ENCODE data around the gene VPS13D. TPM values are rescaled to one million over a fixed set of nuclear protein-coding genes. Genes with fewer than 3 reads are reported as not detected.

The VPS13D gene
- total and polyA plus RNA-seq, 10 of the 15 experiments (the other 5 are each of a cell fraction or from before 2014, with no cell fraction given), result 1.4 to 16.9 (median 8.5) TPM

DNA sequence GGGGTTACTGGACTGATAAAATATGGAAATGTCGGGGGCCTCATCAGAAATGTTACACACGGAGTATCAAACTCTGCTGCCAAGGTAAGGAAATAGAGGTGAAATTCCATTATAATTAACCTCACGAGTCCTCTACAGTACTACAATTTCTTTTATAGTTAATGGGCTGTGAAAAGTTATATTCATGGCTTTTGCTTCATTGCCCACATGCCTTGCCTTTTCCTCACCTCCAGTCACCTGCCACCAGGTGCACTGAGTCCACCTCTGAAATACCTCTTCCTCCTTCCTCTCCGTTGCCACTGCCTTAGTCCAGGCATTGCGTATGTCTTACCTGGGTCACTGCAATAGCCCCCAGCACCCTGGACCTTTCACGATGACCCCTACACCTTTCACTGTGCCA, 186.9 kb downstream of the VPS13D start:
- Histone ChIP-seq H3K4me3 (no peak overlapping the region), H3K36me3 (ENCODE audit: control insufficient read depth in 2 of 2, insufficient read depth in 2 of 2, low read length in 1 of 2) (no peaks in the 10 kb centered on the region; a peak in 1 of 4 replicates), H3K79me2 (ENCODE audit: control insufficient read depth, insufficient read depth, low read length) (no peaks in the 10 kb centered on the region), H3K27ac (ENCODE audit: control insufficient read depth, insufficient read depth) (no peak overlapping the region), H3K27me3 (replicated peaks in 1 of 2; ENCODE audit: control insufficient read depth in 2 of 2, insufficient read depth in 2 of 2, low read length in 1 of 2) (no peaks in the 10 kb centered on the region), H3K4me2 (ENCODE audit: control insufficient read depth, insufficient read depth) (no peak overlapping the region), H3K9ac (ENCODE audit: control insufficient read depth, insufficient read depth, low read length) (no peak overlapping the region), H3K9me3 (replicated peaks; ENCODE audit: control insufficient read depth, insufficient read depth, low read length) (no peaks in the 10 kb centered on the region), H3K4me1 (ENCODE audit: control insufficient read depth, insufficient read depth, low read length) (no peaks in the 10 kb centered on the region), H2AFZ (ENCODE audit: control insufficient read depth, low read depth, low read length) (no peak overlapping the region), H4K20me1 (ENCODE audit: control insufficient read depth, insufficient read depth) (no peaks in the 10 kb centered on the region)
- no TSS peak for BruUV-seq (replicated peaks)
- CTCF ChIA-PET, result interaction anchor here (1.1 to 1.4 kb wide), 2 partner anchors 9 to 14 kb away, joined by 4 to 8 read pairs; no protein-coding TSS in a partner anchor
- RAD21 ChIA-PET (ENCODE audit: unreplicated experiment), result interaction anchor here (1.1 to 1.3 kb wide), 2 partner anchors 94 to 240 kb away, joined by 3 read pairs; no protein-coding TSS in a partner anchor
- TF ChIP-seq KLF5 (IDR thresholded peaks at IDR 0.05; ENCODE audit: partially characterized antibody) (no peak), SRF (IDR thresholded peaks at IDR 0.05; ENCODE audit: low read depth in 2 of 2, low read length in 2 of 2) (no peak), IKZF1 (conservative IDR thresholded peaks at IDR 0.05) (no peak), PAX8 (IDR thresholded peaks at IDR 0.05) (no peak), NBN (IDR thresholded peaks at IDR 0.05) (no peak), EGR1 (IDR thresholded peaks at IDR 0.05; ENCODE audit: borderline replicate concordance in 1 of 2, low read depth in 2 of 2, low read length in 2 of 2) (no peak), RB1 (IDR thresholded peaks at IDR 0.05; ENCODE audit: borderline replicate concordance) (no peak), WRNIP1 (IDR thresholded peaks at IDR 0.05; ENCODE audit: borderline replicate concordance, low read depth, low read length) (no peak)
- ATAC-seq, result no peak
- in situ Hi-C loops (cut with MboI), result no loop called here
- intact Hi-C loops (cut with micrococcal nuclease; ENCODE audit: unreplicated experiment), result no loop called here
- WGBS (ENCODE audit: insufficient coverage, insufficient replicate concordance, low lambda C conversion rate, missing lambda C conversion rate), result 93% methylated on average over 6 of the region's 6 CpGs
- POLR2A ChIA-PET, result no interaction called here
- no peak for DNase-seq (ENCODE audit: low read depth, low spot score)
- no peak for FAIRE-seq
- SMC1A ChIA-PET (ENCODE audit: uncharacterized antibody, unreplicated experiment), result interaction anchor here (1.1 kb wide), 1 partner anchor 8 kb away, joined by 4 read pairs; no protein-coding TSS in a partner anchor

DNA sequence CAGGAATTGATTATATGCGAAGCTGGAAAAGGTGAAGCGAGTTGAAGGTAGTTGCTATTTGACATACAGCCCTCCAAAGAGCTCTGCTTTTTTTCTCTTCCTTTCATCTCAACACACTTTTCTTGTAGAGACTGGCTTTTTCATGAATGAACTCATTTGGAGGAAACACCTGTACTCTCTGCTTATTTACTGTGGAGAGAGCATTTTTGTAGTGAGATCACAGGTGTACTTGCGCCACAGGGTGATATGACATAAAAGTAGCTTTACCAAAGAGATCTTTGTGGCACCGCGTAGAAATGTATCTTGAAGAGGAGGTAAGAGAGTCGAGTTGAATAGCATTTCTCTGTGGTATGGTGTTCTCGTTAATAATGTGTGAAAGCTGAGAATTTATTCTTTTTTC, 187.6 kb downstream of the VPS13D start:
- Histone ChIP-seq H3K4me3 (no peak overlapping the region), H2AFZ (ENCODE audit: control insufficient read depth, low read depth, low read length) (no peak overlapping the region), H3K27me3 (replicated peaks in 1 of 2; ENCODE audit: control insufficient read depth in 2 of 2, insufficient read depth in 2 of 2, low read length in 1 of 2) (no peaks in the 10 kb centered on the region), H3K4me1 (ENCODE audit: control insufficient read depth, insufficient read depth, low read length) (no peaks in the 10 kb centered on the region), H4K20me1 (ENCODE audit: control insufficient read depth, insufficient read depth) (no peaks in the 10 kb centered on the region), H3K79me2 (ENCODE audit: control insufficient read depth, insufficient read depth, low read length) (no peaks in the 10 kb centered on the region), H3K36me3 (ENCODE audit: control insufficient read depth in 2 of 2, insufficient read depth in 2 of 2, low read length in 1 of 2) (no peaks in the 10 kb centered on the region; a peak in 1 of 4 replicates), H3K27ac (ENCODE audit: control insufficient read depth, insufficient read depth) (no peak overlapping the region), H3K9me3 (replicated peaks; ENCODE audit: control insufficient read depth, insufficient read depth, low read length) (no peaks in the 10 kb centered on the region), H3K4me2 (ENCODE audit: control insufficient read depth, insufficient read depth) (no peak overlapping the region), H3K9ac (ENCODE audit: control insufficient read depth, insufficient read depth, low read length) (no peak overlapping the region)
- in situ Hi-C loops (cut with MboI), result no loop called here
- 97% methylated on average over 7 of the region's 7 CpGs for WGBS (ENCODE audit: insufficient coverage, insufficient replicate concordance, low lambda C conversion rate, missing lambda C conversion rate)
- no peak for ATAC-seq
- TF ChIP-seq KDM1A (IDR thresholded peaks at IDR 0.05; ENCODE audit: borderline replicate concordance) (no peak), JUND (IDR thresholded peaks at IDR 0.05; ENCODE audit: low read depth, low read length) (no peak), WRNIP1 (IDR thresholded peaks at IDR 0.05; ENCODE audit: borderline replicate concordance, low read depth, low read length) (no peak), EZH2 (IDR thresholded peaks at IDR 0.05; ENCODE audit: borderline replicate concordance, control insufficient read depth, low read depth, low read length) (no peak), FOXM1 (IDR thresholded peaks at IDR 0.05; ENCODE audit: low read depth, low read length) (no peak), SUZ12 (IDR thresholded peaks at IDR 0.05; ENCODE audit: unreplicated experiment) (no peak), FOS (IDR thresholded peaks at IDR 0.05; ENCODE audit: borderline replicate concordance, extremely low read depth, insufficient read length) (no peak), LARP7 (IDR thresholded peaks at IDR 0.05) (no peak), GABPA (IDR thresholded peaks at IDR 0.05; ENCODE audit: low read depth) (no peak)
- ChIA-PET RAD21 (ENCODE audit: unreplicated experiment) (no interaction called here), SMC1A (ENCODE audit: uncharacterized antibody, unreplicated experiment) (interaction anchor here (1.1 kb wide), 1 partner anchor 9 kb away, joined by 4 read pairs; no protein-coding TSS in a partner anchor), POLR2A (no interaction called here), CTCF (interaction anchor here (0.7 to 1.4 kb wide), 2 partner anchors 10 to 14 kb away, joined by 3 to 4 read pairs; no protein-coding TSS in a partner anchor)
- no peak for DNase-seq (ENCODE audit: low read depth, low spot score)
- intact Hi-C loops (cut with micrococcal nuclease; ENCODE audit: unreplicated experiment), result no loop called here
- no TSS peak for BruUV-seq (replicated peaks)
- FAIRE-seq, result no peak
